DOHH2 (cell line): ENCODE data around the gene ROR2.

Experiments
- H3F3A ChIP-seq: fragments of 200-600 bp; sonication (generic), shearing (Covaris generic); 2 replicates; pipeline ENCODE4 v1.6.0; 2016; ENCODE audit warnings: antibody characterized with exemption, mild to moderate bottlenecking; ENCODE audit not compliant: control insufficient read depth, insufficient read depth
- H3K27ac ChIP-seq: fragments of 200-600 bp; sonication (generic); 2 replicates; pipeline ENCODE4 v1.5.1; 2014; ENCODE audit warnings: low read depth, mild to moderate bottlenecking, low read length, moderate library complexity
- H3K27me3 ChIP-seq: fragments of 200-600 bp; sonication (generic); 2 replicates; pipeline ENCODE4 v1.6.1; 2014; ENCODE audit warnings: mild to moderate bottlenecking, low read length, mixed read lengths; ENCODE audit not compliant: control insufficient read depth
- H3K36me3 ChIP-seq: fragments of 200-600 bp; sonication (generic); 2 replicates; pipeline ENCODE4 v1.6.1; 2014; ENCODE audit warnings: mild to moderate bottlenecking, low read length, moderate library complexity, mixed read lengths; ENCODE audit not compliant: control insufficient read depth
- H3K4me1 ChIP-seq: fragments of 200-600 bp; sonication (generic); 2 replicates; pipeline ENCODE4 v1.6.1; 2014; ENCODE audit warnings: mild to moderate bottlenecking, low read length, mixed read lengths; ENCODE audit not compliant: control insufficient read depth
- H3K4me2 ChIP-seq: fragments of 200-600 bp; sonication (generic); 2 replicates; pipeline ENCODE4 v1.6.0; 2014; ENCODE audit warnings: mild to moderate bottlenecking, low read length, moderate library complexity
- H3K4me3 ChIP-seq: fragments of 200-600 bp; sonication (generic); 2 replicates; pipeline ENCODE4 v1.5.1; 2014; ENCODE audit warnings: mild to moderate bottlenecking, low read length, mixed read lengths
- H3K79me2 ChIP-seq: fragments of 200-600 bp; sonication (generic); 2 replicates; pipeline ENCODE4 v1.6.1; 2014; ENCODE audit warnings: mild to moderate bottlenecking, low read length, mixed read lengths; ENCODE audit not compliant: control insufficient read depth
- H3K9me2 ChIP-seq: fragments of 200-600 bp; sonication (generic); replicated peaks from 2 replicates; pipeline ENCODE4 v1.6.1; 2014; ENCODE audit warnings: mild to moderate bottlenecking, low read length, mixed read lengths; ENCODE audit not compliant: control insufficient read depth
- H3K9me3 ChIP-seq: fragments of 200-600 bp; sonication (generic); 2 replicates; pipeline ENCODE4 v1.6.1; 2014; ENCODE audit warnings: antibody characterized with exemption, low read length, mixed read lengths; ENCODE audit not compliant: control insufficient read depth, insufficient read depth
- H4K20me1 ChIP-seq: fragments of 200-600 bp; sonication (generic); 2 replicates; pipeline ENCODE4 v1.6.0; 2014; ENCODE audit warnings: low read depth, mild to moderate bottlenecking, antibody characterized with exemption, low read length, moderate library complexity; ENCODE audit not compliant: control insufficient read depth, insufficient read depth
- EZH2phosphoT487 ChIP-seq: fragments of 200-600 bp; sonication (generic); IDR thresholded peaks from 2 replicates; pipeline ENCODE4 v1.6.1; 2017; ENCODE audit warnings: borderline replicate concordance, mild to moderate bottlenecking, antibody characterized with exemption, low read length, moderate library complexity, mixed read lengths
- TF ChIP-seq, protein P1 (sequence below): fragments of 200-600 bp; sonication (generic); IDR thresholded peaks from one replicate; pipeline ENCODE4 v1.5.1; 2014; ENCODE audit warnings: antibody characterized with exemption, mild to moderate bottlenecking, low read depth, low read length; ENCODE audit not compliant: poor library complexity, severe bottlenecking

ROR2 gene

GRCh38 chr9:91580136-91580535, 369.9 kb downstream of the ROR2 start:
- Histone ChIP-seq H3F3A (no peaks in the 10 kb centered on the region), H3K4me3 (no peak overlapping the region), H3K9me2 (no peaks in the 10 kb centered on the region), H3K27ac (no peak overlapping the region), H3K4me2 (no peak overlapping the region), H4K20me1 (no peaks in the 10 kb centered on the region), H3K79me2 (no peaks in the 10 kb centered on the region), H3K36me3 (no peaks in the 10 kb centered on the region), H3K4me1 (no peaks in the 10 kb centered on the region), H3K27me3 (no peaks in the 10 kb centered on the region), H3K9me3 (no peaks in the 10 kb centered on the region)
- TF ChIP-seq, protein P1, sequence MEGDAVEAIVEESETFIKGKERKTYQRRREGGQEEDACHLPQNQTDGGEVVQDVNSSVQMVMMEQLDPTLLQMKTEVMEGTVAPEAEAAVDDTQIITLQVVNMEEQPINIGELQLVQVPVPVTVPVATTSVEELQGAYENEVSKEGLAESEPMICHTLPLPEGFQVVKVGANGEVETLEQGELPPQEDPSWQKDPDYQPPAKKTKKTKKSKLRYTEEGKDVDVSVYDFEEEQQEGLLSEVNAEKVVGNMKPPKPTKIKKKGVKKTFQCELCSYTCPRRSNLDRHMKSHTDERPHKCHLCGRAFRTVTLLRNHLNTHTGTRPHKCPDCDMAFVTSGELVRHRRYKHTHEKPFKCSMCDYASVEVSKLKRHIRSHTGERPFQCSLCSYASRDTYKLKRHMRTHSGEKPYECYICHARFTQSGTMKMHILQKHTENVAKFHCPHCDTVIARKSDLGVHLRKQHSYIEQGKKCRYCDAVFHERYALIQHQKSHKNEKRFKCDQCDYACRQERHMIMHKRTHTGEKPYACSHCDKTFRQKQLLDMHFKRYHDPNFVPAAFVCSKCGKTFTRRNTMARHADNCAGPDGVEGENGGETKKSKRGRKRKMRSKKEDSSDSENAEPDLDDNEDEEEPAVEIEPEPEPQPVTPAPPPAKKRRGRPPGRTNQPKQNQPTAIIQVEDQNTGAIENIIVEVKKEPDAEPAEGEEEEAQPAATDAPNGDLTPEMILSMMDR: no peak
- no peak for TF ChIP-seq EZH2phosphoT487

DNA sequence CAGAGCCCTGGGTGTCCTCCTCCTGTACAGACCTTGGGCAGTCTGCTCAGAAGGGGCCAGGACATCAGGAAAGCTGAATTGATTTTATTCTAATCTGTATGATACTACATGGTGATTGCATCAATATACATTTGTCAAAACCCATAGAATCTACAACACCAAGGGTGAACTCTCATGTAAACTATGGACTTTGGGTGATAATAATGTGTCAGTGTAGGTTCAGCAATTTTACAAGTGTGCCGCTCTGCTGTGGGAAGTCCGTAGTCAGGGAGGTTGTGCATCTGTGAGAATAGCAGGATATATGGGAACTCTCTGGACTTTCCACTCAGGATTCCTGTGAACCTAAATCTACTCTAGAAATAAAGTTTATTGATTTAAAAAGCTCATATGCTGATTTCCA, 371.1 kb downstream of the ROR2 start:
- Histone ChIP-seq H3K4me1 (no peaks in the 10 kb centered on the region), H3K27me3 (no peaks in the 10 kb centered on the region), H3F3A (no peaks in the 10 kb centered on the region), H4K20me1 (no peaks in the 10 kb centered on the region), H3K4me2 (no peak overlapping the region), H3K4me3 (no peak overlapping the region), H3K9me2 (no peaks in the 10 kb centered on the region), H3K36me3 (no peaks in the 10 kb centered on the region), H3K9me3 (no peaks in the 10 kb centered on the region), H3K27ac (no peak overlapping the region), H3K79me2 (no peaks in the 10 kb centered on the region)
- TF ChIP-seq, protein P1: no peak
- no peak for TF ChIP-seq EZH2phosphoT487

- no peak overlapping the region for H3K4me2 ChIP-seq
Measured at GRCh38 chr9:91577633-91578061, 372.4 kb downstream of the ROR2 start.

More at GRCh38 chr9:91577633-91578061, 372.4 kb downstream of the ROR2 start:
- Histone ChIP-seq H4K20me1 (no peaks in the 10 kb centered on the region), H3K36me3 (no peaks in the 10 kb centered on the region), H3F3A (no peaks in the 10 kb centered on the region), H3K79me2 (no peaks in the 10 kb centered on the region), H3K9me2 (no peaks in the 10 kb centered on the region), H3K4me1 (no peaks in the 10 kb centered on the region), H3K4me3 (no peak overlapping the region), H3K27me3 (no peaks in the 10 kb centered on the region), H3K9me3 (no peaks in the 10 kb centered on the region), H3K27ac (no peak overlapping the region)
- no peak for TF ChIP-seq EZH2phosphoT487
- TF ChIP-seq, protein P1: no peak
